Measurements from ENCODE around the gene PDHA1.

GRCh38 chrX:19372170-19372546 lies 28.4 kb downstream of the PDHA1 start:
- peak; percentile 13 to 57 (median 54) for TF ChIP-seq CTCF (IDR thresholded peaks at IDR 0.05)
- no peak for TF ChIP-seq POLR2A (IDR thresholded peaks at IDR 0.05)

Measured in Peyer's patch (tissue), 4 donors.